Measurements from ENCODE around the gene EXOC6.

The EXOC6 gene

GRCh38 chr10:92822060-92822634 lies 26.2 kb upstream of the EXOC6 start:
- Histone ChIP-seq H3K9me3 (ENCODE audit: control insufficient read depth, insufficient read depth, low read depth, low read length) (no peaks in the 10 kb centered on the region), H3K27ac (ENCODE audit: extremely low read depth, low read depth, low read length) (no peak overlapping the region), H3K4me3 (ENCODE audit: low read depth, low read length) (no peak overlapping the region), H3K4me1 (ENCODE audit: control insufficient read depth, insufficient read depth, low read length) (no peaks in the 10 kb centered on the region), H3K36me3 (ENCODE audit: control insufficient read depth in 2 of 2, insufficient read depth in 1 of 2, low read length in 2 of 2) (no peaks in the 10 kb centered on the region)
- CTCF ChIA-PET, result interaction anchor here (0.6 to 2.1 kb wide), 9 partner anchors 13 to 940 kb away, joined by 3 to 17 read pairs (median 4); no protein-coding TSS in a partner anchor
- POLR2A ChIA-PET, result no interaction called here
- TF ChIP-seq PRDM10 (tag by site-specific recombination; IDR thresholded peaks at IDR 0.05), result no peak
- TF ChIP-seq ZNF335 (tag by site-specific recombination; conservative IDR thresholded peaks at IDR 0.05), result peak; percentile 75; the same call in 1 of the 2 replicates
- TF ChIP-seq PRDM6 (tag by site-specific recombination; IDR thresholded peaks at IDR 0.05), result peak; percentile 40; the same call in 1 of the 2 replicates
- no peak for TF ChIP-seq ZNF830 (tag by site-specific recombination; IDR thresholded peaks at IDR 0.05; ENCODE audit: low read depth)
- TF ChIP-seq ZBTB8A (tag by site-specific recombination; IDR thresholded peaks at IDR 0.05), result 0 out of 2 replicates have a peak, but pooled peaks have one; percentile 21
- no peak for TF ChIP-seq REST (tag by site-specific recombination; IDR thresholded peaks at IDR 0.05)
- no peak for TF ChIP-seq ZSCAN30 (tag by site-specific recombination; IDR thresholded peaks at IDR 0.05)
- TF ChIP-seq ZNF302 (tag by site-specific recombination; IDR thresholded peaks at IDR 0.05; ENCODE audit: low read depth), result no peak
- peak; percentile 60; the same call in 1 of the 2 replicates for TF ChIP-seq MZF1 (tag by site-specific recombination; IDR thresholded peaks at IDR 0.05; ENCODE audit: borderline replicate concordance)
- no peak for TF ChIP-seq ZNF449 (tag by site-specific recombination; IDR thresholded peaks at IDR 0.05)
- no peak for TF ChIP-seq SETDB1 (IDR thresholded peaks at IDR 0.05; ENCODE audit: insufficient read length, low read length)
- no peak for TF ChIP-seq ZNF341 (tag by site-specific recombination; IDR thresholded peaks at IDR 0.05; ENCODE audit: low read depth)
- 0 out of 2 replicates have a peak, but pooled peaks have one; percentile 32 for TF ChIP-seq KLF9 (tag by site-specific recombination; IDR thresholded peaks at IDR 0.05; ENCODE audit: low read depth)
- TF ChIP-seq ZNF560 (tag by site-specific recombination; IDR thresholded peaks at IDR 0.05; ENCODE audit: borderline replicate concordance), result no peak
- TF ChIP-seq ZNF223 (tag by site-specific recombination; IDR thresholded peaks at IDR 0.05), result no peak

Data from HEK293 (cell line).